GM23248 (cell line): ENCODE measurements around the gene RABGAP1L. TPM values are rescaled to one million over a fixed set of nuclear protein-coding genes. Genes with fewer than 3 reads are reported as not detected.
"Not testable (repeated sequence)": the region's sequence is repeated elsewhere in the genome, so short reads cannot be mapped to it uniquely, and the experiment has no call there.

Experiments used
- DNase-seq: peaks from one replicate; pipeline ENCODE4 v3.0.0-alpha.2; 2015
- H2AFZ ChIP-seq: fragments of 200-600 bp; sonication (generic); 2 replicates; pipeline ENCODE4 v1.6.1; 2016; ENCODE audit warnings: antibody characterized with exemption
- H3F3A ChIP-seq: fragments of 200-600 bp; sonication (generic); 2 replicates; pipeline ENCODE4 v1.6.1; 2016; ENCODE audit warnings: mild to moderate bottlenecking, antibody characterized with exemption, mixed run types; ENCODE audit not compliant: insufficient read depth
- H3K27ac ChIP-seq: fragments of 200-600 bp; sonication (generic); 2 replicates; pipeline ENCODE4 v1.5.1; 2016; ENCODE audit warnings: mild to moderate bottlenecking
- H3K27me3 ChIP-seq: fragments of 200-600 bp; sonication (generic); replicated peaks from 2 replicates; pipeline ENCODE4 v1.6.1; 2016; ENCODE audit warnings: mild to moderate bottlenecking; ENCODE audit not compliant: insufficient read depth
- H3K36me3 ChIP-seq: fragments of 200-600 bp; sonication (generic); 2 replicates; pipeline ENCODE4 v1.6.1; 2016; ENCODE audit warnings: low read depth, mild to moderate bottlenecking
- H3K4me1 ChIP-seq: fragments of 200-600 bp; sonication (generic); 2 replicates; pipeline ENCODE4 v1.6.1; 2016; ENCODE audit warnings: mild to moderate bottlenecking; ENCODE audit not compliant: insufficient read depth
- H3K4me2 ChIP-seq: fragments of 200-600 bp; sonication (generic); one replicate; pipeline ENCODE4 v1.6.1; 2016; ENCODE audit warnings: mild to moderate bottlenecking; ENCODE audit not compliant: unreplicated experiment
- H3K4me3 ChIP-seq: fragments of 200-600 bp; sonication (generic); 2 replicates; pipeline ENCODE4 v1.5.1; 2016; ENCODE audit warnings: mild to moderate bottlenecking
- H3K79me2 ChIP-seq: fragments of 200-600 bp; sonication (generic); 2 replicates; pipeline ENCODE4 v1.6.1; 2016; ENCODE audit warnings: mild to moderate bottlenecking; ENCODE audit not compliant: insufficient read depth
- H3K9ac ChIP-seq: fragments of 200-600 bp; sonication (generic); 2 replicates; pipeline ENCODE4 v1.6.1; 2016; ENCODE audit warnings: mild to moderate bottlenecking
- H3K9me2 ChIP-seq: fragments of 200-600 bp; sonication (generic); 2 replicates; pipeline ENCODE4 v1.6.1; 2016; ENCODE audit warnings: mixed run types, mild to moderate bottlenecking, moderate library complexity; ENCODE audit not compliant: insufficient read depth
- H3K9me3 ChIP-seq: fragments of 200-600 bp; sonication (generic); one replicate; pipeline ENCODE4 v1.6.1; 2017; ENCODE audit warnings: low read depth
- H4K20me1 ChIP-seq: fragments of 200-600 bp; sonication (generic); 2 replicates; pipeline ENCODE4 v1.6.0; 2016; ENCODE audit not compliant: insufficient read depth
- EZH2 ChIP-seq: fragments of 200-600 bp; sonication (generic); IDR thresholded peaks from 2 replicates; pipeline ENCODE4 v1.6.1; 2018; ENCODE audit warnings: antibody characterized with exemption, mild to moderate bottlenecking; ENCODE audit not compliant: insufficient read depth, poor library complexity, severe bottlenecking
- EZH2phosphoT487 ChIP-seq: fragments of 200-600 bp; sonication (generic); IDR thresholded peaks from 2 replicates; pipeline ENCODE4 v1.6.1; 2018; ENCODE audit warnings: antibody characterized with exemption, moderate library complexity, mild to moderate bottlenecking, low read depth; ENCODE audit not compliant: insufficient read depth
- WGBS, 2 experiments: methylation state at CpG; one replicate each; pipeline ENCODE4 v1.1.6; 2015 to 2017; ENCODE audit warnings: low lambda C conversion rate in 2 of 2, low coverage in 1 of 2; ENCODE audit errors: missing lambda C conversion rate in 2 of 2; 5-methylcytosine and 5-hydroxymethylcytosine counted together
- in situ Hi-C: fragments of 300-500 bp; cut with MboI; formaldehyde crosslinking; loops from 2 replicates; pipeline ENCODE4 v1.15.0; 2020
- polyA plus RNA-seq: library from polyadenylated mRNA; unstranded; fragments of >200 nt; fragmentation: Nextera tagmentation; extraction: Ambion mirVana; gene quantifications from 2 replicates; pipeline ENCODE4 v1.2.1, GENCODE V29; 2016
- total RNA-seq: library from RNA; depleted of rRNA; stranded (reverse); fragments of >200 nt; shearing (Covaris generic); gene quantifications from 2 replicates; pipeline ENCODE4 v1.2.3, GENCODE V29; 2014

RABGAP1L gene
- total and polyA plus RNA-seq, 2 experiments from 2014 or later = 13.7 to 21.6 TPM

DNA sequence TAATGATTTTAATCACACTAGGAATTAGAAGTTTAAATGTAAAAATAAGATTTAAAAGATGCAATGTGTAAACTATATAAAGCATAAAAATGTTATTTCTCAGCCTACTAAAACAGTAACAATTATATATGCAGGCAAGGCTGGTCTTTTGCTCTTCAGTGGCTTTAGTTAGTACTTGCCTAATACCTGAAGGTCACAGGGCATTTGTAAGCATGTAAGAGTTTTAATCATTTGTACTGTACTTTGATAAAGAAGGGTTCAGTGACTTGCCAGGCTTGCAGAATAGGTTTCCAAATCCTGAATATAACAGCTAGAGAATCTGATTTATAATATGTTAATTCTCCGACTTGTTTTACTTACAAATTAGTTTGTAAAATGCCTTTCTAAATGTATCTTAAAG, 545.0 kb downstream of the RABGAP1L start:
- no peak overlapping the region for H3K27ac ChIP-seq
- 93 to 94% methylated on average over 1 of the region's 1 CpG for WGBS, 2 experiments

DNA sequence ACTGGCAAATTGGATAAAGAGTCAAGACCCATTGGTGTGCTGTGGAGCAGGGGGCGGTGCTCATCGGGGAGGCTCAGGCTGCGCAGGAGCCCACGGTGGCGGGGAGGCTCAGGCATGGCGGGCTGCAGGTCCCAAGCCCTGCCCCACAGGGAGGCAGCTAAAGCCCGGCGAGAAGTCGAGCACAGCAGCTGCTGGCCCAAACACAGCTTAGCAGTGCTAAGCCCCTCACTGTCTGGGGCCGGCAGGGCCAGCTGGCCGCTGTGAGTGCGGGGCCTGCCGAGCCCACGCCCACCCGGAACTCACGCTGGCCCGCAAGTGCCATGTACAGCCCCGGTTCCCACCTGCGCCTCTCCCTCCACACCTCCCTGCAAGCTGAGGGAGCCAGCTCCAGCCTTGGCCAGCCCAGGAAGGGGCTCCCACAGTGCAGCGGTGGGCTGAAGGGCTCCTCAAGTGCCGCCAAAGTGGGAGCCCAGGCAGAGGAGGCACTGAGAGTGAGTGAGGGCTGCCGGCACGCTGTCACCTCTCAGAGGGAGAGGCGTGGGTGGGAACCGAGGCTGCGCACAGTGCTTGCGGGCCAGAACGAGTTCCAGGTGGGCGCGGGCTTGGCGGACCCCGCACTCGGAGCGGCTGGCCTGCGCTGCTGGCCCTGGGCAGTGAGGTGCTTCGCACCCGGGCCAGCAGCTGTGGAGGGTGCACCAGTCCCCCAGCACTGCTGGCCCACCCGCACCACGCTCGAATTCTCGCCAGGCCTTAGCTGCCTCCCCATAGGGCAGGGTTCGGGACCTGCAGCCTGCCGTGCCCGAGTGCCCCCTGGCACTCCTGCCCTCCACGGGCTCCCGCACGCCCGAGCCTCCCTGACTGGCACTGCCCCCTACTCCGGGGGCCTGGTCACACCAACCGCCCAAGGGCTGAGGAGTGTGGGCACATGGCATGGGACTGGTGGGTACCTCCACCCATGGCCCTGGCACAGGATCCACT, 551.8 kb downstream of the RABGAP1L start:
- in situ Hi-C loops = no loop called here
- H3K27me3 ChIP-seq = no peaks in the 10 kb centered on the region
- TF ChIP-seq EZH2 = no peak
- TF ChIP-seq EZH2phosphoT487 = no peak
- H3K4me1 ChIP-seq = no peaks in the 10 kb centered on the region
- H3K9me2 ChIP-seq = no peaks in the 10 kb centered on the region
- no peaks in the 10 kb centered on the region for H3K9me3 ChIP-seq
- H3K36me3 ChIP-seq = no peaks in the 10 kb centered on the region
- WGBS, 2 experiments = 98% methylated on average over 18 to 47 of the region's 50 CpGs
- no peak overlapping the region for H3K4me2 ChIP-seq
- no peaks in the 10 kb centered on the region for H3K79me2 ChIP-seq
- H3F3A ChIP-seq = no peaks in the 10 kb centered on the region
- H3K4me3 ChIP-seq = no peak overlapping the region
- no peak overlapping the region for H3K27ac ChIP-seq
- H4K20me1 ChIP-seq = no peaks in the 10 kb centered on the region
- no peak overlapping the region for H2AFZ ChIP-seq
- DNase-seq = no peak
- H3K9ac ChIP-seq = no peak overlapping the region

More for the DNA sequence above, 545.0 kb downstream of the RABGAP1L start:
- no peak overlapping the region for H3K4me3 ChIP-seq
- no peaks in the 10 kb centered on the region for H3K79me2 ChIP-seq
- H3K9me3 ChIP-seq = no peaks in the 10 kb centered on the region
- H3K4me1 ChIP-seq = peaks cover 4% of the 10 kb centered on the region; the same call in 1 of the 2 replicates
- in situ Hi-C loops = no loop called here
- H3K4me2 ChIP-seq = no peak overlapping the region
- no peak overlapping the region for H3K9ac ChIP-seq
- no peaks in the 10 kb centered on the region for H3K27me3 ChIP-seq
- no peaks in the 10 kb centered on the region for H3K36me3 ChIP-seq
- H4K20me1 ChIP-seq = no peaks in the 10 kb centered on the region
- no peaks in the 10 kb centered on the region for H3K9me2 ChIP-seq
- H3F3A ChIP-seq = no peaks in the 10 kb centered on the region
- no peak for DNase-seq
- H2AFZ ChIP-seq = no peak overlapping the region
- TF ChIP-seq EZH2 = no peak
- no peak for TF ChIP-seq EZH2phosphoT487

DNA sequence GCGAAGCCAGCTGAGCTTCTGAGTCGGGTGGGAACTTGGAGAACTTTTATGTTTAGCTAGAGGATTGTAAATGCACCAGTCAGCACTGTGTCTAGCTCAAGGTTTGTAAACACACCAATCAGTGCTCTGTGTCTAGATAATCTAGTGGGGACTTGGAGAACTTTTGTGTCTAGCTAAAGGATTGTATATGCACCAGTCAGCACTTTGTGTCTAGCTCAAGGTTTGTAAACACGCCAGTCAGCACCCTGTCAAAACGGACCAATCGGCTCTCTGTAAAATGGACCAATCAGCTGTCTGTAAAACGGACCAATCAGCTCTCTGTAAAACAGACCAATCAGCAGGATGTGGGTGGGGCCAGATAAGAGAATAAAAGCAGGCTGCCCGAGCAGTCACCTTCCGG, 552.5 kb downstream of the RABGAP1L start:
- H3K4me2 ChIP-seq, H3K79me2 ChIP-seq, DNase-seq, H3K27me3 ChIP-seq, H3K27ac ChIP-seq, H3K4me3 ChIP-seq, H3K9me3 ChIP-seq, H3K4me1 ChIP-seq, in situ Hi-C loops, H2AFZ ChIP-seq, H4K20me1 ChIP-seq, H3K36me3 ChIP-seq, H3K9me2 ChIP-seq, H3K9ac ChIP-seq, H3F3A ChIP-seq: not testable (repeated sequence)
- 93% methylated on average over 8 of the region's 8 CpGs for WGBS, 2 experiments

DNA sequence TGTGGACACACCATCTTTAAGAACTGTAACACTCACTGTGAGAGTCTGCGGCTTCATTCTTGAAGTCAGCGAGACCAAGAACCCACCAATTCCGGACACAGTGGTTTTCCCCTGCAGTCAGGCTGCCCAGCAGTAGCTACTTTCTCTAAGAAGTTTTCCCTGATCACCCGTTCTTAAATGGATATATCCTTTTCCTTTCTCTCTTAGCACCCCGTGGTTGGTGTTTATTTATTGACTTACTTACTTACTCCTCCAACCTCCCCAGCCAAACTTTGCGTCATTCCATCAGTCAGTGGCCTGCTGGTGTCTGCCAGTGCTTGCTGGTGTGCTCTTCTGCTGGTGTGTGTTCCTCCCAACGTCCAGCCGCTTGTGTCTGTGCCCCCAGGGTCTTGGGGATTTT, 553.2 kb downstream of the RABGAP1L start:
- H4K20me1 ChIP-seq = no peaks in the 10 kb centered on the region
- TF ChIP-seq EZH2phosphoT487 (no peak), EZH2 (no peak)
- DNase-seq = no peak
- no peak overlapping the region for H3K27ac ChIP-seq
- no peaks in the 10 kb centered on the region for H3F3A ChIP-seq
- H3K27me3 ChIP-seq = no peaks in the 10 kb centered on the region
- H3K36me3 ChIP-seq = no peaks in the 10 kb centered on the region
- no peaks in the 10 kb centered on the region for H3K79me2 ChIP-seq
- no peak overlapping the region for H3K4me2 ChIP-seq
- H3K4me1 ChIP-seq = no peaks in the 10 kb centered on the region
- no peak overlapping the region for H3K9ac ChIP-seq
- no peak overlapping the region for H2AFZ ChIP-seq
- H3K9me3 ChIP-seq = no peaks in the 10 kb centered on the region
- no peaks in the 10 kb centered on the region for H3K9me2 ChIP-seq
- in situ Hi-C loops = no loop called here
- H3K4me3 ChIP-seq = no peak overlapping the region
- WGBS, 2 experiments = 83 to 89% methylated on average over 8 of the region's 8 CpGs

DNA sequence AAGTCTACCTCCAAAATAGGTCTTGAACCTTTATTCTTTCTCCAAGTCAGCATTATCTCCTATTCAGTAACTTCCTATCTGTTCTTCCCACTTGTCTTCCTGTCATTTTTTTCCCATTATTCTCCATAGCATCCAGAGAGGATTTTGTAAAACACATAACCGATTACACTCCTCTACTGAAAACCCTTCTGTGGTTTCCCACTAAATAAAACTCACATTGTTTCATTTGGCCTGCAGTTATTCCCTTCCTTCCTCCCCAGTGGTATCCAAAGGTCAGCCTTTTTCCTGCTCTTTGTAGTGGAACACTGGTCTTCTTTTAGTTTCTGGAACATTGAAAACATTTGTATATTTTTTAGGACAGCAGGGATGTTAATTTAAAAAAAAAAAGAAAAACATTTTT, 554.5 kb downstream of the RABGAP1L start:
- no peaks in the 10 kb centered on the region for H3K36me3 ChIP-seq
- H3K27ac ChIP-seq = no peak overlapping the region
- H3K9me3 ChIP-seq = no peaks in the 10 kb centered on the region
- no peaks in the 10 kb centered on the region for H3F3A ChIP-seq
- H3K9ac ChIP-seq = no peak overlapping the region
- H3K4me2 ChIP-seq = no peak overlapping the region
- no peak overlapping the region for H2AFZ ChIP-seq
- no peaks in the 10 kb centered on the region for H3K27me3 ChIP-seq
- no peak for DNase-seq
- TF ChIP-seq EZH2 (no peak), EZH2phosphoT487 (no peak)
- 92 to 100% methylated on average over 1 of the region's 1 CpG for WGBS, 2 experiments
- no peaks in the 10 kb centered on the region for H3K79me2 ChIP-seq
- no peak overlapping the region for H3K4me3 ChIP-seq
- no peaks in the 10 kb centered on the region for H4K20me1 ChIP-seq
- in situ Hi-C loops = no loop called here
- H3K4me1 ChIP-seq = no peaks in the 10 kb centered on the region
- no peaks in the 10 kb centered on the region for H3K9me2 ChIP-seq
